Measurements from ENCODE around the gene CKAP5. TPM values are rescaled to one million over a fixed set of nuclear protein-coding genes. Genes with fewer than 3 reads are reported as not detected.
"Not testable (repeated sequence)": the region's sequence is repeated elsewhere in the genome, so short reads cannot be mapped to it uniquely, and the experiment has no call there.

CKAP5 gene
- total RNA-seq, 1 experiment from 2014 or later: 190 TPM

DNA sequence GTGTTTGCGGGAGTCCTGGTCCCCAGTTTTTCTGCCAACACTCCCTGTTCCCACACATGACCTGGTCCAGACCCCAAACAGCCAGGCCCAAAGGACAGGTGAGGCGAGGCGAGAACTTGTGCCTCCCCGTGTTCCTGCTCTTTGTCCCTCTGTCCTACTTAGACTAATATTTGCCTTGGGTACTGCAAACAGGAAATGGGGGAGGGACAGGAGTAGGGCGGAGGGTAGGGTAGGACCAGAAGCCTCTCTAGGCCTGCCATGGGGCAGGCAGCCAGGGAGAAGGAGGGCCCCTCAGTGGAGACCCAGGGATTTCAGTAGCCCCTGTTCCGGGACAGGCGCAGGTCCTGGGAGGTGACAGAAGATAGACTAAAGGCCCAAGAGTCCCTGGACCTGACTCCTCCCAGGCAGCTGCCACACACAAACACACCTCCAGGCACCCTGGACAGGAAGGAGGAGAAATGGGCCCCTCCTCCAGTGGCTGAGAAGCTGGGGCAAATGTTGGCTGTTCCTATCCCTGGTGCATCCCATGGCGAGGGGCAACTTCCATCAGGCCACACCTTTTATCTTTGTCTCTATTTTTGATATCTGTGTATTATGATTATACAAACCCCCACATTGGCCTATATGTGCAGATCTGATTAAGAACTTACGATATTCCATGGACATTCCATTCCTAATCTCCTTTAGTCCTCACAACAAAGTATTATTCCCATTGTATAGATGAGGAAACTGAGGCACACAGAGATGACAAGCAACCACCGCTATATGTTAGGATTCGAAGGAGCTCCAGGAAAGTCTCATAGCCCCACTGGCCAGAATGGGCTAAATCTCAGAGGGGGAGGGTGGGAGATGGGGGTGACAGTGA lies 127.7 kb downstream of the CKAP5 start:
- Histone ChIP-seq H2AFZ (ENCODE audit: low read length) (no peak overlapping the region), H3K27me3 (ENCODE audit: insufficient read depth, low read length) (no peaks in the 10 kb centered on the region), H3K4ac (ENCODE audit: low read depth, low read length) (no peak overlapping the region), H4K5ac (ENCODE audit: insufficient read length, low read depth, low read length) (no peak overlapping the region), H2AK5ac (ENCODE audit: insufficient read length, low read length) (no peak overlapping the region), H2BK20ac (ENCODE audit: low read depth, low read length, poor library complexity, severe bottlenecking) (no peak overlapping the region), H3K4me1 (ENCODE audit: insufficient read depth, low read length) (no peaks in the 10 kb centered on the region), H2BK120ac (ENCODE audit: low read depth, low read length, poor library complexity, severe bottlenecking) (no peak overlapping the region), H3K27ac (ENCODE audit: insufficient read length, low read depth, low read length) (no peak overlapping the region), H3K79me1 (ENCODE audit: insufficient read depth, low read depth, low read length, poor library complexity, severe bottlenecking) (no peaks in the 10 kb centered on the region), H3T11ph (ENCODE audit: low read length) (no peak overlapping the region), H3K79me2 (ENCODE audit: insufficient read depth, low read length) (no peaks in the 10 kb centered on the region), H3K9ac (ENCODE audit: extremely low read depth, insufficient read length, low read length) (no peak overlapping the region), H3K4me2 (ENCODE audit: insufficient read depth, insufficient read length, low read length) (no peak overlapping the region), H2BK12ac (ENCODE audit: insufficient read length, low read depth, low read length) (no peak overlapping the region), H3K23me2 (ENCODE audit: insufficient read length, low read depth, low read length, poor library complexity, severe bottlenecking) (no peaks in the 10 kb centered on the region), H3K9me3 (ENCODE audit: control insufficient read depth, low read depth, low read length) (no peaks in the 10 kb centered on the region), H3K23ac (ENCODE audit: insufficient read length, low read depth, low read length) (no peak overlapping the region), H2BK15ac (ENCODE audit: low read depth, low read length) (no peak overlapping the region), H4K20me1 (ENCODE audit: control insufficient read depth, insufficient read depth, insufficient read length) (no peaks in the 10 kb centered on the region), H3K18ac (ENCODE audit: insufficient read length, low read depth, low read length) (no peak overlapping the region), H3K56ac (ENCODE audit: insufficient read length, low read depth, low read length) (no peak overlapping the region), H4K91ac (ENCODE audit: insufficient read length, low read depth, low read length) (no peak overlapping the region), H3K14ac (ENCODE audit: insufficient read depth, low read length) (no peak overlapping the region), H2BK5ac (ENCODE audit: insufficient read length, low read length) (no peak overlapping the region), H4K8ac (replicated peaks; ENCODE audit: insufficient read length, low read depth, low read length) (no peak overlapping the region)
- no peak for DNase-seq
- no CpG with 5 or more reads among the region's 11 CpGs for WGBS (ENCODE audit: extremely low coverage, insufficient read length, low lambda C conversion rate)
- Mint-ChIP-seq H3K27me3 (ENCODE audit: low read depth) (no peaks in the 10 kb centered on the region), H3K4me3 (no peak overlapping the region), H3K9me3 (no peaks in the 10 kb centered on the region), H3K27ac (no peak overlapping the region), H3K36me3 (ENCODE audit: insufficient read depth in 1 of 3, low read depth in 3 of 3) (no peaks in the 10 kb centered on the region), H3K4me1 (peaks cover 0 to 3% of the 10 kb centered on the region in 2 experiments; a peak in 1 of 4 replicates)
- TF ChIP-seq, protein P1, sequence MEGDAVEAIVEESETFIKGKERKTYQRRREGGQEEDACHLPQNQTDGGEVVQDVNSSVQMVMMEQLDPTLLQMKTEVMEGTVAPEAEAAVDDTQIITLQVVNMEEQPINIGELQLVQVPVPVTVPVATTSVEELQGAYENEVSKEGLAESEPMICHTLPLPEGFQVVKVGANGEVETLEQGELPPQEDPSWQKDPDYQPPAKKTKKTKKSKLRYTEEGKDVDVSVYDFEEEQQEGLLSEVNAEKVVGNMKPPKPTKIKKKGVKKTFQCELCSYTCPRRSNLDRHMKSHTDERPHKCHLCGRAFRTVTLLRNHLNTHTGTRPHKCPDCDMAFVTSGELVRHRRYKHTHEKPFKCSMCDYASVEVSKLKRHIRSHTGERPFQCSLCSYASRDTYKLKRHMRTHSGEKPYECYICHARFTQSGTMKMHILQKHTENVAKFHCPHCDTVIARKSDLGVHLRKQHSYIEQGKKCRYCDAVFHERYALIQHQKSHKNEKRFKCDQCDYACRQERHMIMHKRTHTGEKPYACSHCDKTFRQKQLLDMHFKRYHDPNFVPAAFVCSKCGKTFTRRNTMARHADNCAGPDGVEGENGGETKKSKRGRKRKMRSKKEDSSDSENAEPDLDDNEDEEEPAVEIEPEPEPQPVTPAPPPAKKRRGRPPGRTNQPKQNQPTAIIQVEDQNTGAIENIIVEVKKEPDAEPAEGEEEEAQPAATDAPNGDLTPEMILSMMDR (conservative IDR thresholded peaks at IDR 0.05): no peak

DNA sequence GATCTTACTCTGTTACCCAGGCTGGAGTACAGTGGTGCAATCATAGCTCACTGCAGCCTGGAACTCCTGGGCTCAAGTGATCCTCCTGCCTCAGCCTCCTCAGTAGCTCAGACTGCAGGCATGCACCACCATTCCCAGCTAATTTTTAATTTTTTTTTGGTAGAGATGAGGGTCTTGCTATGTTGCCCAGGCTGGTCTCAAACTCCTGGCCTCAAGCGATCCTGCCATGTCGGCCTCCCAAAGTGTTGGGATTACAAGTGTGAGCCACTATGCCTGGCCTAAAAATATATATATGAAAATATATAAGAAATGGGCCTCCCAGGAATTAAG lies 128.3 kb downstream of the CKAP5 start:
- not testable (repeated sequence) for H2BK120ac ChIP-seq (ENCODE audit: low read depth, low read length, poor library complexity, severe bottlenecking); H3K4me3 Mint-ChIP-seq; H2AFZ ChIP-seq (ENCODE audit: low read length); H3K4ac ChIP-seq (ENCODE audit: low read depth, low read length); H2BK5ac ChIP-seq (ENCODE audit: insufficient read length, low read length); H3K18ac ChIP-seq (ENCODE audit: insufficient read length, low read depth, low read length); H3K4me2 ChIP-seq (ENCODE audit: insufficient read depth, insufficient read length, low read length); H3K36me3 Mint-ChIP-seq (ENCODE audit: insufficient read depth in 1 of 3, low read depth in 3 of 3); H2BK12ac ChIP-seq (ENCODE audit: insufficient read length, low read depth, low read length); H4K20me1 ChIP-seq (ENCODE audit: control insufficient read depth, insufficient read depth, insufficient read length); H3K23me2 ChIP-seq (ENCODE audit: insufficient read length, low read depth, low read length, poor library complexity, severe bottlenecking); H3K27me3 ChIP-seq (ENCODE audit: insufficient read depth, low read length); H2BK20ac ChIP-seq (ENCODE audit: low read depth, low read length, poor library complexity, severe bottlenecking); H3K27me3 Mint-ChIP-seq (ENCODE audit: low read depth); H3K56ac ChIP-seq (ENCODE audit: insufficient read length, low read depth, low read length); H3K9ac ChIP-seq (ENCODE audit: extremely low read depth, insufficient read length, low read length); DNase-seq; H2AK5ac ChIP-seq (ENCODE audit: insufficient read length, low read length); H3K27ac Mint-ChIP-seq; H2BK15ac ChIP-seq (ENCODE audit: low read depth, low read length); H3K23ac ChIP-seq (ENCODE audit: insufficient read length, low read depth, low read length); H3K4me1 ChIP-seq (ENCODE audit: insufficient read depth, low read length); H3K79me2 ChIP-seq (ENCODE audit: insufficient read depth, low read length); H3K9me3 ChIP-seq (ENCODE audit: control insufficient read depth, low read depth, low read length); H3K27ac ChIP-seq (ENCODE audit: insufficient read length, low read depth, low read length); H3K9me3 Mint-ChIP-seq; H4K8ac ChIP-seq (replicated peaks; ENCODE audit: insufficient read length, low read depth, low read length); H4K5ac ChIP-seq (ENCODE audit: insufficient read length, low read depth, low read length); H3K4me1 Mint-ChIP-seq; H3K79me1 ChIP-seq (ENCODE audit: insufficient read depth, low read depth, low read length, poor library complexity, severe bottlenecking); H4K91ac ChIP-seq (ENCODE audit: insufficient read length, low read depth, low read length); H3K14ac ChIP-seq (ENCODE audit: insufficient read depth, low read length); H3T11ph ChIP-seq (ENCODE audit: low read length)
- no CpG with 5 or more reads among the region's 2 CpGs for WGBS (ENCODE audit: extremely low coverage, insufficient read length, low lambda C conversion rate)
